Stimulated activated memory B cell treated with anti-CD40 and anti-IgM and Interleukin-4, amounts not matched to agents 10 μg/mL and 1 μg/mL and 100 μg/mL, for 72 hours (primary cell): Measurements from ENCODE around the gene PON3.
"Not testable (repeated sequence)": the region's sequence is repeated elsewhere in the genome, so short reads cannot be mapped to it uniquely, and the experiment has no call there.

ENCODE experiments used
- ATAC-seq: fragments of 150-1000 bp; cut with Tn5 transposase; 2 replicates; pipeline ENCODE4 v1.10.0; 2021
- H3K27ac Mint-ChIP-seq: one replicate; pipeline ENCODE4 v1.8.0; 2022; ENCODE audit warnings: mild to moderate bottlenecking, mixed read lengths
- H3K27me3 Mint-ChIP-seq: one replicate; pipeline ENCODE4 v1.8.0; 2022; ENCODE audit warnings: mixed read lengths
- H3K36me3 Mint-ChIP-seq: one replicate; pipeline ENCODE4 v1.8.0; 2022; ENCODE audit warnings: mixed read lengths
- H3K4me1 Mint-ChIP-seq: one replicate; pipeline ENCODE4 v1.8.0; 2022; ENCODE audit warnings: mixed read lengths
- H3K4me3 Mint-ChIP-seq: one replicate; pipeline ENCODE4 v1.8.0; 2022; ENCODE audit warnings: mild to moderate bottlenecking, moderate library complexity, mixed read lengths
- H3K9me3 Mint-ChIP-seq: one replicate; pipeline ENCODE4 v1.8.0; 2022; ENCODE audit warnings: mixed read lengths

The PON3 gene

GRCh38 chr7:95394370-95394769 is 1.8 kb downstream of the PON3 start:
- ATAC-seq: no peak
- peaks cover 60% of the 10 kb centered on the region for H3K27me3 Mint-ChIP-seq
- no peak overlapping the region for H3K4me3 Mint-ChIP-seq
- peaks cover 7% of the 10 kb centered on the region for H3K4me1 Mint-ChIP-seq
- H3K36me3 Mint-ChIP-seq: no peaks in the 10 kb centered on the region
- no peak overlapping the region for H3K27ac Mint-ChIP-seq
- no peaks in the 10 kb centered on the region for H3K9me3 Mint-ChIP-seq

- Mint-ChIP-seq H3K4me1 (peaks cover 7% of the 10 kb centered on the region), H3K9me3 (peaks cover 6% of the 10 kb centered on the region), H3K27ac (no peak overlapping the region), H3K27me3 (peaks cover 57% of the 10 kb centered on the region), H3K36me3 (no peaks in the 10 kb centered on the region), H3K4me3 (no peak overlapping the region)
- no peak for ATAC-seq
Observed at GRCh38 chr7:95391761-95392160, 4.4 kb downstream of the PON3 start.

GRCh38 chr7:95389516-95389915 is 6.7 kb downstream of the PON3 start:
- H3K4me3 Mint-ChIP-seq: no peak overlapping the region
- no peak overlapping the region for H3K27ac Mint-ChIP-seq
- peaks cover 7% of the 10 kb centered on the region for H3K4me1 Mint-ChIP-seq
- H3K27me3 Mint-ChIP-seq: peaks cover 46% of the 10 kb centered on the region
- H3K9me3 Mint-ChIP-seq: peaks cover 6% of the 10 kb centered on the region
- ATAC-seq: no peak
- H3K36me3 Mint-ChIP-seq: no peaks in the 10 kb centered on the region

GRCh38 chr7:95379457-95379856 is 16.7 kb downstream of the PON3 start:
- ATAC-seq, H3K27ac Mint-ChIP-seq, H3K9me3 Mint-ChIP-seq, H3K4me3 Mint-ChIP-seq, H3K36me3 Mint-ChIP-seq, H3K4me1 Mint-ChIP-seq: not testable (repeated sequence)
- H3K27me3 Mint-ChIP-seq: peaks cover 16% of the 10 kb centered on the region

- no peak for ATAC-seq
Observed at GRCh38 chr7:95376632-95377400, 19.4 kb downstream of the PON3 start.

GRCh38 chr7:95375591-95376257 is 20.5 kb downstream of the PON3 start:
- H3K27me3 Mint-ChIP-seq: peaks cover 16% of the 10 kb centered on the region
- no peak overlapping the region for H3K27ac Mint-ChIP-seq
- no peak overlapping the region for H3K4me3 Mint-ChIP-seq
- peaks cover 6% of the 10 kb centered on the region for H3K9me3 Mint-ChIP-seq
- ATAC-seq: no peak
- H3K36me3 Mint-ChIP-seq: no peaks in the 10 kb centered on the region
- no peaks in the 10 kb centered on the region for H3K4me1 Mint-ChIP-seq

More at GRCh38 chr7:95376632-95377400, 19.4 kb downstream of the PON3 start:
- H3K4me1 Mint-ChIP-seq: no peaks in the 10 kb centered on the region
- H3K27ac Mint-ChIP-seq: no peak overlapping the region
- no peak overlapping the region for H3K4me3 Mint-ChIP-seq
- H3K9me3 Mint-ChIP-seq: peaks cover 6% of the 10 kb centered on the region
- H3K27me3 Mint-ChIP-seq: peaks cover 16% of the 10 kb centered on the region
- H3K36me3 Mint-ChIP-seq: no peaks in the 10 kb centered on the region

GRCh38 chr7:95373323-95373722 is 22.9 kb downstream of the PON3 start:
- no peaks in the 10 kb centered on the region for H3K36me3 Mint-ChIP-seq
- H3K9me3 Mint-ChIP-seq: peaks cover 4% of the 10 kb centered on the region
- ATAC-seq: no peak
- no peak overlapping the region for H3K27ac Mint-ChIP-seq
- H3K4me3 Mint-ChIP-seq: no peak overlapping the region
- H3K27me3 Mint-ChIP-seq: peaks cover 15% of the 10 kb centered on the region
- H3K4me1 Mint-ChIP-seq: no peaks in the 10 kb centered on the region

- Mint-ChIP-seq H3K27me3 (no peaks in the 10 kb centered on the region), H3K4me3 (no peak overlapping the region), H3K36me3 (no peaks in the 10 kb centered on the region), H3K4me1 (no peaks in the 10 kb centered on the region), H3K27ac (no peak overlapping the region), H3K9me3 (no peaks in the 10 kb centered on the region)
- ATAC-seq: no peak
Observed at GRCh38 chr7:95368235-95368634, 27.9 kb downstream of the PON3 start.

GRCh38 chr7:95367606-95368005 is 28.6 kb downstream of the PON3 start:
- Mint-ChIP-seq H3K4me1 (no peaks in the 10 kb centered on the region), H3K27me3 (no peaks in the 10 kb centered on the region), H3K27ac (no peak overlapping the region), H3K4me3 (no peak overlapping the region), H3K36me3 (no peaks in the 10 kb centered on the region), H3K9me3 (no peaks in the 10 kb centered on the region)
- ATAC-seq: no peak

GRCh38 chr7:95365151-95365550 is 31.0 kb downstream of the PON3 start:
- H3K27ac Mint-ChIP-seq: no peak overlapping the region

GRCh38 chr7:95357623-95358022 is 38.6 kb downstream of the PON3 start:
- Mint-ChIP-seq H3K9me3 (no peaks in the 10 kb centered on the region), H3K27ac (no peak overlapping the region), H3K4me1 (no peaks in the 10 kb centered on the region), H3K4me3 (no peak overlapping the region), H3K36me3 (no peaks in the 10 kb centered on the region), H3K27me3 (no peaks in the 10 kb centered on the region)
- ATAC-seq: no peak

More at GRCh38 chr7:95365151-95365550, 31.0 kb downstream of the PON3 start:
- peak; percentile 28 for ATAC-seq
- Mint-ChIP-seq H3K4me3 (no peak overlapping the region), H3K36me3 (no peaks in the 10 kb centered on the region), H3K27me3 (no peaks in the 10 kb centered on the region), H3K9me3 (no peaks in the 10 kb centered on the region), H3K4me1 (no peaks in the 10 kb centered on the region)

- Mint-ChIP-seq H3K36me3 (no peaks in the 10 kb centered on the region), H3K4me3 (no peak overlapping the region), H3K27me3 (peaks cover 16% of the 10 kb centered on the region), H3K9me3 (peaks cover under 1% of the 10 kb centered on the region), H3K4me1 (no peaks in the 10 kb centered on the region), H3K27ac (no peak overlapping the region)
- no peak for ATAC-seq
Observed at GRCh38 chr7:95342642-95343307, 53.4 kb downstream of the PON3 start.

GRCh38 chr7:95342029-95342428 is 54.1 kb downstream of the PON3 start:
- Mint-ChIP-seq H3K4me3 (no peak overlapping the region), H3K4me1 (no peaks in the 10 kb centered on the region), H3K9me3 (peaks cover 3% of the 10 kb centered on the region), H3K27me3 (peaks cover 16% of the 10 kb centered on the region), H3K36me3 (no peaks in the 10 kb centered on the region), H3K27ac (no peak overlapping the region)
- ATAC-seq: no peak

GRCh38 chr7:95340491-95340890 is 55.7 kb downstream of the PON3 start:
- Mint-ChIP-seq H3K36me3 (no peaks in the 10 kb centered on the region), H3K4me3 (no peak overlapping the region), H3K27me3 (peaks cover 16% of the 10 kb centered on the region), H3K9me3 (peaks cover 3% of the 10 kb centered on the region), H3K4me1 (no peaks in the 10 kb centered on the region), H3K27ac (no peak overlapping the region)
- ATAC-seq: peak; percentile 44

- Mint-ChIP-seq H3K4me1 (no peaks in the 10 kb centered on the region), H3K4me3 (no peak overlapping the region), H3K27ac (no peak overlapping the region), H3K27me3 (peaks cover 13% of the 10 kb centered on the region), H3K36me3 (no peaks in the 10 kb centered on the region), H3K9me3 (peaks cover 3% of the 10 kb centered on the region)
- ATAC-seq: no peak
Observed at GRCh38 chr7:95338832-95339231, 57.3 kb downstream of the PON3 start.
